ENCODE results near the gene TLX2. TPM values are rescaled to one million over a fixed set of nuclear protein-coding genes. Genes with fewer than 3 reads are reported as not detected.

The TLX2 gene
- total and polyA plus RNA-seq, 2 donors (not counting 3 experiments of a cell fraction or from before 2014, with no cell fraction given), result not detected

DNA sequence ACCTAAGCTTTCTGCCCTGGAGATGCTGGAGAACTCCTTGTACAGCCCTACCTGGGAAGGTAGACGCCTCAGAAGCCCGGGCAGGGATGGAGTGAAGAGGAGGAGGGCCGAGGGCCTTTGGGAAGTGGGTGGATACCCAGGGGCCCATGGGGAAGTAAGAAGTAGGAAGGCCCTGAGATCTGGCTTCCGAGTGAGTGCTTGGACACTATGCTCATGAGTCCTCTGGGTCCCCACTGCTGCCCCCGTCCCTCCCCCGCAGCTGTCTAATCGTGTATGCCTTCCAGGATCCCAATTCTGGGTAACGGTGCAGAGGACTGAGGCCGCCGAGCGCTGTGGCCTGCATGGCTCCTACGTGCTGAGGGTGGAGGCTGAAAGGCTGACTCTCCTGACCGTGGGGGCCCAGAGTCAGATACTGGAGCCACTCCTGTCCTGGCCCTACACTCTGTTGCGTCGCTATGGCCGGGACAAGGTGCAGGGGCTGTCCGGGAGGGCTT, 41.4 kb downstream of the TLX2 start:
- peak overlapping the region; percentile 69 for H3K4me2 ChIP-seq (ENCODE audit: insufficient read depth, low read length)
- H3K27ac ChIP-seq (ENCODE audit: insufficient read depth, low read depth, low read length), result no peak overlapping the region
- peak overlapping the region in 2 of 3 experiments; percentile 79 to 84 for H3K4me3 ChIP-seq (replicated peaks in 1 of 3; ENCODE audit: insufficient read depth in 1 of 3, low read depth in 1 of 3, low read length in 3 of 3)
- no peaks in the 10 kb centered on the region for H3K79me2 ChIP-seq (ENCODE audit: control insufficient read depth, insufficient read depth, low read length)
- H3K36me3 ChIP-seq (ENCODE audit: control insufficient read depth in 2 of 2, extremely low read depth in 1 of 2, insufficient read depth in 2 of 2, low read length in 2 of 2), result peaks cover 0 to 4% of the 10 kb centered on the region in 2 experiments
- no peak overlapping the region for H3K9ac ChIP-seq (replicated peaks; ENCODE audit: extremely low read depth, insufficient read depth, low read length)
- intact Hi-C loops (cut with micrococcal nuclease), result loop anchor here (2.0 kb wide), 1 partner anchor 49 kb away; the partner anchor contains the start of gene PCGF1
- no peak for TF ChIP-seq GATA2 (IDR thresholded peaks at IDR 0.05; ENCODE audit: insufficient read depth, insufficient read length, low read depth, low read length)
- no peak for TF ChIP-seq POLR2A (IDR thresholded peaks at IDR 0.05; ENCODE audit: low read depth, low read length)
- no peak for TF ChIP-seq MYC (IDR thresholded peaks at IDR 0.05; ENCODE audit: low read depth, low read length)
- no peak for TF ChIP-seq FOS (IDR thresholded peaks at IDR 0.05; ENCODE audit: borderline replicate concordance, insufficient read depth, low read length)
- TF ChIP-seq CTCF (IDR thresholded peaks at IDR 0.05; ENCODE audit: extremely low read depth in 1 of 2, insufficient read depth in 1 of 2, low read depth in 1 of 2, low read length in 2 of 2), result no peak
- TF ChIP-seq JUN (IDR thresholded peaks at IDR 0.05; ENCODE audit: borderline replicate concordance, insufficient read depth, insufficient read length, low read depth), result no peak
- TF ChIP-seq EZH2 (IDR thresholded peaks at IDR 0.05; ENCODE audit: borderline replicate concordance, low read depth, low read length, severe bottlenecking), result no peak
- no peak for TF ChIP-seq MAX (IDR thresholded peaks at IDR 0.05; ENCODE audit: insufficient read depth, insufficient read length)
- TF ChIP-seq POLR2AphosphoS5 (IDR thresholded peaks at IDR 0.05; ENCODE audit: insufficient read depth, low read depth, low read length), result no peak
- no peaks in the 10 kb centered on the region for H3K9me1 ChIP-seq (replicated peaks; ENCODE audit: control insufficient read depth, extremely low read depth, insufficient read depth, low read length)
- H4K20me1 ChIP-seq (replicated peaks; ENCODE audit: control insufficient read depth, extremely low read depth, insufficient read depth, low read length), result no peaks in the 10 kb centered on the region
- H3K9me3 ChIP-seq (replicated peaks; ENCODE audit: control insufficient read depth, insufficient read depth, low read length), result no peaks in the 10 kb centered on the region
- ChIA-PET POLR2A (no interaction called here), CTCF (interaction anchor here (1.9 kb wide), 2 partner anchors 30 to 32 kb away, joined by 5 to 6 read pairs; no protein-coding TSS in a partner anchor)
- BruUV-seq (replicated peaks), result no TSS peak
- H3K4me1 ChIP-seq (ENCODE audit: control insufficient read depth, extremely low read depth, insufficient read depth, low read length), result peaks cover 6% of the 10 kb centered on the region
- DNase-seq (ENCODE audit: low read depth, low spot score), result no peak
- no peak for FAIRE-seq
- peaks cover 0 to 2% of the 10 kb centered on the region in 2 experiments for H3K27me3 ChIP-seq (ENCODE audit: control insufficient read depth in 2 of 2, insufficient read depth in 2 of 2, low read length in 2 of 2)
- H2AFZ ChIP-seq (ENCODE audit: low read depth, low read length), result no peak overlapping the region
- dilution Hi-C loops (cut with MboI; ENCODE audit: extremely low pct_ligation_motif_present, low sequenced_read_pairs), result no loop called here
